Effector CD8-positive, alpha-beta T cell (primary cell): Measurements from ENCODE around the gene CLCN7.
A peak's percentile ranks its signal among the peaks of the same experiment; 100 is the strongest.

Source experiments
- DNase-seq: peaks from one replicate; lab custom pipeline; 2025; lab: John Stamatoyannopoulos, UW

CLCN7 gene

GRCh38 chr16:1502092-1503004 lies 27.5 kb upstream of the CLCN7 start:
- no peak for DNase-seq

GRCh38 chr16:1501630-1502029 lies 26.8 kb upstream of the CLCN7 start:
- no peak for DNase-seq

GRCh38 chr16:1500465-1501150 lies 25.8 kb upstream of the CLCN7 start:
- no peak for DNase-seq

GRCh38 chr16:1499756-1500464 lies 25.1 kb upstream of the CLCN7 start:
- DNase-seq, result no peak

GRCh38 chr16:1498899-1499676 lies 24.3 kb upstream of the CLCN7 start:
- DNase-seq, result no peak

GRCh38 chr16:1497014-1497598 lies 22.3 kb upstream of the CLCN7 start:
- DNase-seq, result no peak

- no peak for DNase-seq
Observed at GRCh38 chr16:1496464-1496863, 21.6 kb upstream of the CLCN7 start.

- DNase-seq, result no peak
Observed at GRCh38 chr16:1495889-1496262, 21.0 kb upstream of the CLCN7 start.

- DNase-seq, result no peak
Observed at GRCh38 chr16:1495211-1495888, 20.5 kb upstream of the CLCN7 start.

- DNase-seq, result no peak
Observed at GRCh38 chr16:1494711-1495110, 19.9 kb upstream of the CLCN7 start.

GRCh38 chr16:1494129-1494640 lies 19.4 kb upstream of the CLCN7 start:
- DNase-seq, result no peak

- no peak for DNase-seq
Observed at GRCh38 chr16:1493746-1494094, 18.9 kb upstream of the CLCN7 start.

GRCh38 chr16:1492923-1493745 lies 18.3 kb upstream of the CLCN7 start, which contains the start of gene TELO2:
Gene TELO2 (plus strand): TSS chr16:1493360. CDS start chr16:1494282, 922 bp downstream.
- peak; percentile 85 for DNase-seq

- no peak for DNase-seq
Observed at GRCh38 chr16:1492082-1492922, 17.5 kb upstream of the CLCN7 start.

GRCh38 chr16:1491327-1491726 lies 16.5 kb upstream of the CLCN7 start:
- no peak for DNase-seq

GRCh38 chr16:1489077-1489476 lies 14.2 kb upstream of the CLCN7 start:
- no peak for DNase-seq

GRCh38 chr16:1488619-1489018 lies 13.8 kb upstream of the CLCN7 start, which contains the start of gene PTX4:
Gene PTX4 (minus strand): TSS chr16:1488944. CDS start chr16:1488909, 35 bp downstream.
- DNase-seq, result no peak

GRCh38 chr16:1488054-1488601 lies 13.3 kb upstream of the CLCN7 start:
- DNase-seq, result no peak
